SJSA1 (cell line): ENCODE measurements around the gene ACOT6. TPM values are rescaled to one million over a fixed set of nuclear protein-coding genes. Genes with fewer than 3 reads are reported as not detected.
"Not testable (repeated sequence)": the region's sequence is repeated elsewhere in the genome, so short reads cannot be mapped to it uniquely, and the experiment has no call there.

Experiments
- DNase-seq, 2 experiments: peaks; one replicate each; pipeline ENCODE4 v3.0.0-alpha.2; 2015 to 2020; ENCODE audit warnings: low spot score in 2 of 2, low read depth in 1 of 2
- H3K27ac ChIP-seq: fragments of 250-450 bp; sonication (Bioruptor Pico); 2 replicates; pipeline ENCODE4 v1.5.1; 2020; ENCODE audit warnings: mild to moderate bottlenecking, moderate library complexity
- H3K27me3 ChIP-seq: fragments of 250-450 bp; sonication (Bioruptor Pico); replicated peaks from 2 replicates; pipeline ENCODE4 v1.5.1; 2020; ENCODE audit warnings: mild to moderate bottlenecking, moderate library complexity
- H3K36me3 ChIP-seq: fragments of 250-450 bp; sonication (Bioruptor Pico); 2 replicates; pipeline ENCODE4 v1.5.1; 2020; ENCODE audit warnings: mild to moderate bottlenecking
- H3K4me1 ChIP-seq: fragments of 250-450 bp; sonication (Bioruptor Pico); replicated peaks from 2 replicates; pipeline ENCODE4 v1.6.1; 2021; ENCODE audit warnings: mild to moderate bottlenecking
- H3K4me3 ChIP-seq: fragments of 250-450 bp; sonication (Bioruptor Pico); 2 replicates; pipeline ENCODE4 v1.5.1; 2020; ENCODE audit warnings: mild to moderate bottlenecking
- H3K9me3 ChIP-seq: fragments of 250-450 bp; sonication (Bioruptor Pico); replicated peaks from 2 replicates; pipeline ENCODE4 v1.5.1; 2020; ENCODE audit warnings: mild to moderate bottlenecking
- total RNA-seq: library from RNA; depleted of rRNA; stranded (reverse); fragments of >200 nt; shearing (Covaris generic); gene quantifications from 2 replicates; pipeline ENCODE4 v1.2.3, GENCODE V29; 2014; rRNA removed

Gene ACOT6
- total RNA-seq, 1 experiment from 2014 or later: not detected

GRCh38 chr14:73645248-73645610, 32.9 kb downstream of the ACOT6 start:
- Histone ChIP-seq H3K36me3 (no peaks in the 10 kb centered on the region), H3K27me3 (no peaks in the 10 kb centered on the region), H3K4me3 (peak overlapping the region; percentile 57), H3K27ac (peak overlapping the region; percentile 75), H3K4me1 (peaks cover 15% of the 10 kb centered on the region), H3K9me3 (no peaks in the 10 kb centered on the region)
- DNase-seq: no peak

DNA sequence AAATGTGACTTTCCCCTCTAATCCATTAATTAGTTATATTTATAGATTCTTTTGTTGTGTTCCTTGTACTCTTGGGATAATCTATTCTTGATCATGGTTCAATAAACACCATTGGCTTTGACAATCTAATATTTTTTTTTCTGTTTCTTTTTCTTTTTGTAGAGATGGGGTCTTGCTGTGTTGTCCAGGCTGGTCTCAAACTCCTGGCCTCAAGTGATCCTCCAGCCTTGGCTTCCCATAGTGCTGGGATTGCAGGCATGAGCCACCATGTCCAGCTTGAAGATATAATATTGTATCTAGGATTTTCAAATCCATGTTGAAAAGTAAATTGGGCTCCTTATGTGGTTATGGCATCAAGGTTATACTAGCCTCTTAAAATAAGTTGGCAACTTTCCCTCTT, 38.7 kb downstream of the ACOT6 start:
- Histone ChIP-seq H3K27me3 (no peaks in the 10 kb centered on the region), H3K9me3 (no peaks in the 10 kb centered on the region), H3K4me3 (no peak overlapping the region), H3K36me3 (0 out of 2 replicates have a peak, but pooled peaks cover 5% of the 10 kb centered on the region), H3K27ac (no peak overlapping the region), H3K4me1 (no peaks in the 10 kb centered on the region)
- no peak for DNase-seq

GRCh38 chr14:73655851-73656250, 43.5 kb downstream of the ACOT6 start:
- peaks cover 10% of the 10 kb centered on the region; the same call in 1 of the 2 replicates for H3K4me1 ChIP-seq
- DNase-seq: no peak
- H3K27ac ChIP-seq: no peak overlapping the region
- H3K4me3 ChIP-seq: no peak overlapping the region
- no peaks in the 10 kb centered on the region for H3K27me3 ChIP-seq
- H3K36me3 ChIP-seq: 0 out of 2 replicates have a peak, but pooled peaks cover 11% of the 10 kb centered on the region
- H3K9me3 ChIP-seq: no peaks in the 10 kb centered on the region

DNA sequence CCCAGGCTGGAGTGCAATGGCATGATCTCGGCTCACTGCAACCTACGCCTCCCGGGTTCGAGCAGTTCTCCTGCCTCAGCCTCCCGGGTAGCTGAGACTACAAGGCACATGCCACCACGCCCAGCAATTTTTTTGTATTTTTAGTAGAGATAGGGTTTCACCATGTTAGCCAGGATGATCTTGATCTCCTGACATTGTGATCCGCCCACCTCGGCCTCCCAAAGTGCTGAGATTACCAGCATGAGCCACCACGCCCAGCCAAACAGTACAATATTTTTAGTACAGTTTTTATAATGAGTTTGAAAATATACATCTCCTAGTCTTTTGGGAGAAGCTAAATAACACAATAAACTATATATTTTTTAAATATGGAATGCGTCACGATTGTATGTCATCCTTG, 46.9 kb downstream of the ACOT6 start:
- DNase-seq, H3K27ac ChIP-seq, H3K4me3 ChIP-seq, H3K27me3 ChIP-seq, H3K9me3 ChIP-seq: not testable (repeated sequence)
- H3K36me3 ChIP-seq: peaks cover 10% of the 10 kb centered on the region; the same call in 1 of the 2 replicates
- H3K4me1 ChIP-seq: peaks cover 15% of the 10 kb centered on the region

DNA sequence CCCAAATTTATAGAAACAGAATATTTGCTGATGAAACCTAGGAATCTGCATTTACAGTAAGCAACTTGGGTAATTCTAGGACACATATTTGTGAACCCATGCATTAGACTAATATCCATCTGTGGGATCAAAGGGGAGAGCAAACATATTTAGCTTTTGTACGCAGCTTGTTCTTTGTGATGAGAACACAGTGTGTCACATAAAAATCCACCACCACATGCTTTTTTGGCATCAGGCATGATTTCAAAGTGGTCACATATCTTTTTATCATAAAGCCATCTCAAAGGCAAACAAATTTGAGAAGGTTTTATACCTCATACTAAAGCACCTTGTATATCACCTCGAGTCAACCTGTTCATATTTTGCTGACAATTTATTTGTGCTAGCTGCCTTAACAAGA, 48.2 kb downstream of the ACOT6 start:
- no peaks in the 10 kb centered on the region for H3K9me3 ChIP-seq
- DNase-seq: no peak
- H3K36me3 ChIP-seq: peaks cover 10% of the 10 kb centered on the region; the same call in 1 of the 2 replicates
- H3K4me3 ChIP-seq: no peak overlapping the region
- no peaks in the 10 kb centered on the region for H3K27me3 ChIP-seq
- no peak overlapping the region for H3K27ac ChIP-seq
- peaks cover 15% of the 10 kb centered on the region for H3K4me1 ChIP-seq

GRCh38 chr14:73661872-73662271, 49.6 kb downstream of the ACOT6 start:
- Histone ChIP-seq H3K27ac (no peak overlapping the region), H3K9me3 (no peaks in the 10 kb centered on the region), H3K4me3 (no peak overlapping the region), H3K27me3 (no peaks in the 10 kb centered on the region), H3K4me1 (peaks cover 15% of the 10 kb centered on the region), H3K36me3 (peaks cover 10% of the 10 kb centered on the region; the same call in 1 of the 2 replicates)
- DNase-seq: no peak

- no peak overlapping the region for H3K4me3 ChIP-seq
- no peaks in the 10 kb centered on the region for H3K9me3 ChIP-seq
- H3K36me3 ChIP-seq: peaks cover 10% of the 10 kb centered on the region; the same call in 1 of the 2 replicates
- peak; percentile 70 to 82 for DNase-seq
- no peaks in the 10 kb centered on the region for H3K27me3 ChIP-seq
- H3K4me1 ChIP-seq: peaks cover 10% of the 10 kb centered on the region
- 0 out of 2 replicates have a peak overlapping the region, but pooled peaks have one; percentile 24 for H3K27ac ChIP-seq
Observed at GRCh38 chr14:73662487-73662943, 50.2 kb downstream of the ACOT6 start.

- no peak overlapping the region for H3K27ac ChIP-seq
- H3K36me3 ChIP-seq: peaks cover 10% of the 10 kb centered on the region; the same call in 1 of the 2 replicates
- no peak for DNase-seq
Observed at GRCh38 chr14:73663548-73664212, 51.4 kb downstream of the ACOT6 start.

GRCh38 chr14:73665130-73665529, 52.8 kb downstream of the ACOT6 start:
- Histone ChIP-seq H3K27ac (no peak overlapping the region), H3K4me3 (no peak overlapping the region), H3K9me3 (no peaks in the 10 kb centered on the region), H3K27me3 (no peaks in the 10 kb centered on the region), H3K36me3 (peaks cover 10% of the 10 kb centered on the region; the same call in 1 of the 2 replicates), H3K4me1 (peaks cover 5% of the 10 kb centered on the region)
- no peak for DNase-seq

More at GRCh38 chr14:73663548-73664212, 51.4 kb downstream of the ACOT6 start:
- H3K27me3 ChIP-seq: no peaks in the 10 kb centered on the region
- H3K4me1 ChIP-seq: peaks cover 5% of the 10 kb centered on the region
- H3K4me3 ChIP-seq: no peak overlapping the region
- no peaks in the 10 kb centered on the region for H3K9me3 ChIP-seq

GRCh38 chr14:73666583-73666982, 54.3 kb downstream of the ACOT6 start:
- Histone ChIP-seq H3K9me3 (no peaks in the 10 kb centered on the region), H3K4me3 (no peak overlapping the region), H3K27ac (no peak overlapping the region), H3K4me1 (peaks cover 5% of the 10 kb centered on the region), H3K27me3 (no peaks in the 10 kb centered on the region), H3K36me3 (peaks cover 4% of the 10 kb centered on the region; the same call in 1 of the 2 replicates)
- DNase-seq: no peak

DNA sequence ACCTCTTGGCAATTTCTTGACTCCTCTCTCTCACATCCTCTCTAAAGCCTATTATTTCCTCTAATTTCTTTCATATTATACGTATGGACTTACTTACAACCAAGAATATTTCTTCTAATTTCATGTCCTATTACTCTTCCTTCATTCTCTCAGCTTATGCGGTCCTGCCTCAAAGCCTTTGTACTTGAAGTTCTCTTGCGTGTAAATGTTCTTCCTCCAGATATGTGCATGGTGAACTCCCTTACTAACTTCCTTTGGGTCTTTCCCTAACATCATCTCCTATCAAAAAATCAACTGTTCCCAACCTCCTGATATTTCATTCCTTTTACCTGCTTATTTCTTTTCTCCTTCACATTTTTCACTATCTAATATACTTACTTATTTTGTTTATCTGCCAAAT, 55.5 kb downstream of the ACOT6 start:
- Histone ChIP-seq H3K27me3 (no peaks in the 10 kb centered on the region), H3K27ac (no peak overlapping the region), H3K4me1 (peaks cover 1% of the 10 kb centered on the region), H3K4me3 (no peak overlapping the region), H3K9me3 (no peaks in the 10 kb centered on the region), H3K36me3 (peaks cover 7% of the 10 kb centered on the region; the same call in 1 of the 2 replicates)
- DNase-seq: no peak

Other genes starting within 250 kb of the ACOT6 start
- 11.1 and 11.4 TPM in 2 replicates for gene NUMB, start 154.0 kb upstream of the ACOT6 start, total RNA-seq
- gene RIOX1, start 121.6 kb upstream of the ACOT6 start, total RNA-seq: 15.0 and 17.2 TPM in 2 replicates
- gene ACOT1, start 75.4 kb upstream of the ACOT6 start, total RNA-seq: 6.0 TPM in 2 replicates
- gene HEATR4, start 53.6 kb upstream of the ACOT6 start, total RNA-seq: not detected in 2 replicates
- gene ACOT2, start 43.3 kb upstream of the ACOT6 start, total RNA-seq: 31.5 and 40.4 TPM in 2 replicates
- gene ACOT4, start 20.6 kb upstream of the ACOT6 start, total RNA-seq: 1.1 and 2.1 TPM in 2 replicates
- gene DNAL1, start 32.5 kb downstream of the ACOT6 start, total RNA-seq: 5.0 and 16.2 TPM in 2 replicates
- 16.7 and 21.6 TPM in 2 replicates for gene PNMA1, start 101.9 kb downstream of the ACOT6 start, total RNA-seq
- 2.9 and 3.9 TPM in 2 replicates for gene PTGR2, start 239.3 kb downstream of the ACOT6 start, total RNA-seq